ENCODE data around the gene HBS1L.

GRCh38 chr6:135012349-135012748 lies 42.3 kb downstream of the HBS1L start:
- TF ChIP-seq ZNF274 (IDR thresholded peaks at IDR 0.05; ENCODE audit: low read depth, low read length) = no peak
- TF ChIP-seq YY1 (IDR thresholded peaks at IDR 0.05; ENCODE audit: insufficient read depth, insufficient read length) = no peak
